OCI-LY7 (cell line): Measurements from ENCODE around the gene TOP1. TPM values are rescaled to one million over a fixed set of nuclear protein-coding genes. Genes with fewer than 3 reads are reported as not detected.

ENCODE experiments used
- BruUV-seq: library from RNA; stranded (reverse); fragments of 400-500 nt; replicated peaks from 2 replicates; lab custom pipeline; 2021; lab: Mats Ljungman, UMichigan
- CTCF ChIA-PET: fragments of 300-600 bp; sonication (Branson Sonifier 250); formaldehyde crosslinking; loops from one replicate; lab custom pipeline; 2022; ENCODE audit warnings: antibody characterized with exemption; ENCODE audit not compliant: unreplicated experiment; lab: Charles Lee
- POLR2A ChIA-PET: fragments of 300-600 bp; sonication (Branson Sonifier 250); formaldehyde crosslinking; loops from one replicate; lab custom pipeline; 2022; ENCODE audit warnings: antibody characterized with exemption; lab: Charles Lee
- DNase-seq: peaks from one replicate; pipeline ENCODE4 v3.0.0-alpha.2; 2015; ENCODE audit warnings: low spot score
- H2AFZ ChIP-seq: fragments of 200-600 bp; sonication (generic), shearing (Covaris generic); 2 replicates; pipeline ENCODE4 v1.6.1; 2014; ENCODE audit warnings: mild to moderate bottlenecking, antibody characterized with exemption, low read length, moderate library complexity
- H3K27ac ChIP-seq: fragments of 200-600 bp; sonication (generic); 2 replicates; pipeline ENCODE4 v1.5.1; 2014; ENCODE audit warnings: mixed run types, low read depth, mild to moderate bottlenecking, moderate library complexity, low read length, inconsistent platforms; ENCODE audit not compliant: poor library complexity, severe bottlenecking
- H3K36me3 ChIP-seq: fragments of 200-600 bp; sonication (generic); 2 replicates; pipeline ENCODE4 v1.6.1; 2014; ENCODE audit warnings: mild to moderate bottlenecking, antibody characterized with exemption, low read length, moderate library complexity, mixed read lengths; ENCODE audit not compliant: insufficient read depth
- H3K4me1 ChIP-seq: fragments of 200-600 bp; sonication (generic); 2 replicates; pipeline ENCODE4 v1.5.1; 2014; ENCODE audit warnings: mild to moderate bottlenecking, low read length; ENCODE audit not compliant: insufficient read depth, poor library complexity, severe bottlenecking
- H3K4me2 ChIP-seq: fragments of 200-600 bp; sonication (generic); 2 replicates; pipeline ENCODE4 v1.6.1; 2014; ENCODE audit warnings: mild to moderate bottlenecking, low read length
- H3K4me3 ChIP-seq: fragments of 200-600 bp; sonication (generic); 2 replicates; pipeline ENCODE4 v1.5.1; 2014; ENCODE audit warnings: mild to moderate bottlenecking, low read depth, low read length; ENCODE audit not compliant: poor library complexity, severe bottlenecking
- H3K79me2 ChIP-seq: fragments of 200-600 bp; sonication (generic); 2 replicates; pipeline ENCODE4 v1.6.1; 2016; ENCODE audit warnings: low read depth, mild to moderate bottlenecking, low read length, moderate library complexity, mixed read lengths; ENCODE audit not compliant: insufficient read depth
- H3K9me2 ChIP-seq: fragments of 200-600 bp; sonication (generic); 2 replicates; pipeline ENCODE4 v1.6.1; 2016; ENCODE audit warnings: mild to moderate bottlenecking, low read length, mixed read lengths; ENCODE audit not compliant: insufficient read depth
- H3K9me3 ChIP-seq: fragments of 200-600 bp; sonication (generic); 2 replicates; pipeline ENCODE4 v1.6.1; 2014; ENCODE audit warnings: mild to moderate bottlenecking, mixed run types, low read length, mixed read lengths
- H4K20me1 ChIP-seq: fragments of 200-600 bp; sonication (generic); 2 replicates; pipeline ENCODE4 v1.6.1; 2014; ENCODE audit warnings: mild to moderate bottlenecking, antibody characterized with exemption, low read length, moderate library complexity, mixed read lengths; ENCODE audit not compliant: insufficient read depth
- CTCF ChIP-seq: fragments of 200-600 bp; sonication (generic); conservative IDR thresholded peaks from 2 replicates; pipeline ENCODE4 v1.5.1; 2014; ENCODE audit warnings: mild to moderate bottlenecking, antibody characterized with exemption, low read length, moderate library complexity, mixed read lengths
- EZH2phosphoT487 ChIP-seq: fragments of 200-600 bp; sonication (generic); IDR thresholded peaks from 2 replicates; pipeline ENCODE4 v1.6.1; 2018; ENCODE audit warnings: low read depth, borderline replicate concordance, mild to moderate bottlenecking, mixed run types, antibody characterized with exemption, low read length, moderate library complexity, mixed read lengths
- intact Hi-C: fragments of 100-400 bp; cut with micrococcal nuclease; formaldehyde crosslinking; loops from one replicate; pipeline ENCODE4 v1.10.0; 2022; ENCODE audit not compliant: unreplicated experiment
- total RNA-seq, 2 experiments: library from RNA; depleted of rRNA in 1 of 2; stranded (reverse); fragments of >200 nt in 1 of 2; shearing (Covaris generic) in 1 of 2; gene quantifications; 2 replicates each; pipeline ENCODE4 v1.2.3, GENCODE V29; 2014 to 2022

TOP1 gene
- total RNA-seq, 2 experiments from 2014 or later, result 44.6 to 200 TPM

GRCh38 chr20:41169162-41169690, 140.6 kb downstream of the TOP1 start:
- Histone ChIP-seq H3K36me3 (peaks cover 92% of the 10 kb centered on the region), H3K27ac (no peak overlapping the region), H3K9me3 (no peaks in the 10 kb centered on the region), H3K4me2 (no peak overlapping the region), H3K79me2 (no peaks in the 10 kb centered on the region), H2AFZ (no peak overlapping the region), H3K4me1 (no peaks in the 10 kb centered on the region), H3K4me3 (no peak overlapping the region), H3K9me2 (no peaks in the 10 kb centered on the region), H4K20me1 (no peaks in the 10 kb centered on the region)
- TF ChIP-seq CTCF (no peak), EZH2phosphoT487 (no peak)
- BruUV-seq, result no TSS peak
- ChIA-PET POLR2A (no interaction called here), CTCF (no interaction called here)
- no peak for DNase-seq
- intact Hi-C loops, result no loop called here

- TF ChIP-seq CTCF (no peak), EZH2phosphoT487 (no peak)
- Histone ChIP-seq H3K4me3 (no peak overlapping the region), H3K4me2 (no peak overlapping the region), H3K36me3 (peaks cover 92% of the 10 kb centered on the region), H3K79me2 (no peaks in the 10 kb centered on the region), H2AFZ (no peak overlapping the region), H3K27ac (no peak overlapping the region), H3K9me2 (no peaks in the 10 kb centered on the region), H3K4me1 (no peaks in the 10 kb centered on the region), H3K9me3 (no peaks in the 10 kb centered on the region), H4K20me1 (no peaks in the 10 kb centered on the region)
- intact Hi-C loops, result no loop called here
- POLR2A ChIA-PET, result interaction anchor here (0.6 to 0.7 kb wide), 2 partner anchors 14 to 157 kb away, joined by 3 to 4 read pairs; no protein-coding TSS in a partner anchor
- CTCF ChIA-PET, result no interaction called here
- DNase-seq, result no peak
- no TSS peak for BruUV-seq
These were observed 141.2 kb downstream of the TOP1 start for GRCh38 chr20:41169791-41170351.

- ChIA-PET CTCF (no interaction called here), POLR2A (interaction anchor here (0.6 to 0.7 kb wide), 2 partner anchors 15 to 156 kb away, joined by 3 to 4 read pairs; no protein-coding TSS in a partner anchor)
- BruUV-seq, result no TSS peak
- H3K4me2 ChIP-seq, result no peak overlapping the region
- H3K9me2 ChIP-seq, result no peaks in the 10 kb centered on the region
- intact Hi-C loops, result no loop called here
- no peaks in the 10 kb centered on the region for H3K79me2 ChIP-seq
- H2AFZ ChIP-seq, result no peak overlapping the region
- no peak overlapping the region for H3K27ac ChIP-seq
- no peak overlapping the region for H3K4me3 ChIP-seq
- no peaks in the 10 kb centered on the region for H4K20me1 ChIP-seq
- no peak for DNase-seq
- TF ChIP-seq EZH2phosphoT487 (no peak), CTCF (no peak)
- peaks cover 92% of the 10 kb centered on the region for H3K36me3 ChIP-seq
- no peaks in the 10 kb centered on the region for H3K4me1 ChIP-seq
- no peaks in the 10 kb centered on the region for H3K9me3 ChIP-seq
These were observed 141.9 kb downstream of the TOP1 start for GRCh38 chr20:41170386-41171105.
